GM08714 (cell line): Measurements from ENCODE around the gene CXCL8.
"Not testable (repeated sequence)": the region's sequence is repeated elsewhere in the genome, so short reads cannot be mapped to it uniquely, and the experiment has no call there.

Experiments
- H3K4me3 ChIP-seq: fragments of 200-500 bp; sonication (Bioruptor generic); 2 replicates; pipeline ENCODE4 v1.5.1; 2014; ENCODE audit warnings: mild to moderate bottlenecking, low read length, inconsistent platforms
- ZNF274 ChIP-seq: IDR thresholded peaks from 2 replicates; pipeline ENCODE4 v1.6.1; 2012; ENCODE audit warnings: mild to moderate bottlenecking, low read depth, low read length

CXCL8 gene

DNA sequence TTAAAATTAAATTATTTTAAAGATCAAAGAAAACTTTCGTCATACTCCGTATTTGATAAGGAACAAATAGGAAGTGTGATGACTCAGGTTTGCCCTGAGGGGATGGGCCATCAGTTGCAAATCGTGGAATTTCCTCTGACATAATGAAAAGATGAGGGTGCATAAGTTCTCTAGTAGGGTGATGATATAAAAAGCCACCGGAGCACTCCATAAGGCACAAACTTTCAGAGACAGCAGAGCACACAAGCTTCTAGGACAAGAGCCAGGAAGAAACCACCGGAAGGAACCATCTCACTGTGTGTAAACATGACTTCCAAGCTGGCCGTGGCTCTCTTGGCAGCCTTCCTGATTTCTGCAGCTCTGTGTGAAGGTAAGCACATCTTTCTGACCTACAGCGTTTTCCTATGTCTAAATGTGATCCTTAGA, at the start of gene CXCL8:
CXCL8 (plus strand) TSS at position 217 of the 426 bp plus-strand sequence; CDS start at position 307, 90 bp downstream.
- no peak within 1 kb of the TSS for H3K4me3 ChIP-seq
- no peak for TF ChIP-seq ZNF274

GRCh38 chr4:73691201-73691600, 49.2 kb upstream of the CXCL8 start:
- H3K4me3 ChIP-seq: not testable (repeated sequence)

DNA sequence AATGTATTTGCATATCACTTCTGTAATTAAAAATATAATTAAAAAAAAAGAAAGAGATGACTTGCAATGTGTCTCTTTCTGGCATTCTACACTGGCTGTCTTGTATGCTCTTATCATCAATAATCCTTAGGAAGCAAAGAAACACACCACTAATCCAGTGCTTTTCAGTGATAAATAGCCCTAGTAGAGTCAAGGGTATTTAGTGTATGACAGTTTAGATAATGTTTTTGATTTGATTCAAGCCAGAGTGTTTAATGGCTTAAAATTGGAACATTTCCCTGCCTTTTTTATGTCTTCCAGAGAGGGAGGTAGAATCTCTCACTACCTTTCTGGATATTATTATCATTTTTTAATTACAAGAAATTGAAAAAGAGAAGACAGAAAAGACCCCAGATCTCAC, 48.6 kb upstream of the CXCL8 start:
- TF ChIP-seq ZNF274: no peak
- no peak overlapping the region for H3K4me3 ChIP-seq

DNA sequence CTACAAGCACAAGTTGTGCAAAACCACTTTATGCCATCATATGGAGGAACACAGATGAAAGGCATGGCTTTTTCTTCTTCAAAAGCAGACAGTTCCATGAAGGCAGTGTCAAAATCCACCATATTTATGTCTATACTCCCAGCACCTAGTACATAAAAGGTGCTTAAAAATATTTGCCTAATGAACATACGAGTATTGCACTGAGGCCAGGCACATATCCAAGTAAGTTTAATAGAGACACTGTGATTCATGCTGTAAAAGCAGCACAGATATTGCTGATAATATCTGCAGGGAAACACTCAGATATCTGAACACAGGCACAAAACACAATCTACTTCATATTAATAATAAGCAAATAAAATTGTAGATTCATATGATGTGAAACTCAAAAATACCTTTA, 48.1 kb upstream of the CXCL8 start:
- TF ChIP-seq ZNF274: no peak
- no peak overlapping the region for H3K4me3 ChIP-seq

DNA sequence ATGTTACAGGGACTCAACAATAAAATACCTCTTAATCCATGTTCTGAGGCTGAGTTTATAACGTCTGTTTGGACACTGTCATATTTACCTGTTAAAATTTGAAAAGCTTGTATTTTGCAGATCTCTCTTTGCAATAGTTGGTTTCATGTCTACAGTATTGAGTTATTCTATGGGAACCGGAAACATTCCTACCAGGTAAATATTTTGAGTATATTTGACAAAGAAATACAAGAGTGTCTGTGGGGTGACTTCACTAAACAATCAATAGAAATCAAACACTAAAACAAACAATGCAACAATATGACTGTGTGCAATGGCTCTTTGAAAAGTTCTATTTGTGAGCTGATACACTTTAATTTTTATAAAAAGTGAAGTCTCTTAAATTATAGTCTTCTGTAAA, 47.7 kb upstream of the CXCL8 start:
- no peak for TF ChIP-seq ZNF274
- H3K4me3 ChIP-seq: no peak overlapping the region

DNA sequence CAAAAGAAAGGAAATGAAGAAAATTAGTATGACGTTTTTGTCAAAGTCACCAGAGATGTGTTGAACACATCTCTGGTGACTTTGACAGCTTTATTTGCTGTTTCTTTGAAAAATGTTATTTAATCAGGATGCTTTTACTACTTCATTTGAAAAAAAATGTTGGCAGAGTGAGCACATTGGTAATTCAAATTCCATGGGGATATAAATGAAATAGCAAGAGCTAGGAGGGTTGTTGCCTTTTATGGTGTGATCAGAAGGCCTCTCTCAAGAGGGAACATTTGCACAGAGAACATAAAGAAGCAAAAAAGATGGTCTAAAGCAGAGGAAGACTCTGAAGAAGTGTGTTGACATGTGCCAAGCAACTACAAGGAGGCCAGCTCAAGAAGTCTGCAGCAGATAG, 46.6 kb upstream of the CXCL8 start:
- H3K4me3 ChIP-seq: no peak overlapping the region
- TF ChIP-seq ZNF274: no peak

GRCh38 chr4:73698217-73698616, 42.2 kb upstream of the CXCL8 start:
- H3K4me3 ChIP-seq: no peak overlapping the region
- TF ChIP-seq ZNF274: no peak

DNA sequence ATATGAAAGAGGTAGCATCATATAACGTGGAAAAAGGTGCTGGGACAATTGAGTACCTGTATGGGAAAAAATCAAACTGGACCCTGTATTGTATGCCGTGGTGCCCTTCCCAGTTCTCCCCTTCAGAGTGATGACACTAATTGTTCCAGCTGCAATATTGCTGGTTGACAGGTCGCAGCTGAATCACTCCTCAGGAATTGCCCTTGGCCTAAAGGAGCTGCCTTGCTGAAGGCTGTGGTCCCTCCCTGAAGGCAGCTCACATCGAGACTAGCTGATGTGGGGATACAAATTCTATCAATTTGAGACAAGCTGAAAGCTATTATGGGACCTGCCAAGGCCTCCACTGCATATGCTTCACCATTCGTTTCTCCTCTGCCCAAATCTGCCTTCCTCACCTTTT, 39.3 kb upstream of the CXCL8 start:
- no peak overlapping the region for H3K4me3 ChIP-seq
- no peak for TF ChIP-seq ZNF274

- TF ChIP-seq ZNF274: no peak
- no peak overlapping the region for H3K4me3 ChIP-seq
These were observed 37.5 kb upstream of the CXCL8 start for GRCh38 chr4:73702796-73703287.

DNA sequence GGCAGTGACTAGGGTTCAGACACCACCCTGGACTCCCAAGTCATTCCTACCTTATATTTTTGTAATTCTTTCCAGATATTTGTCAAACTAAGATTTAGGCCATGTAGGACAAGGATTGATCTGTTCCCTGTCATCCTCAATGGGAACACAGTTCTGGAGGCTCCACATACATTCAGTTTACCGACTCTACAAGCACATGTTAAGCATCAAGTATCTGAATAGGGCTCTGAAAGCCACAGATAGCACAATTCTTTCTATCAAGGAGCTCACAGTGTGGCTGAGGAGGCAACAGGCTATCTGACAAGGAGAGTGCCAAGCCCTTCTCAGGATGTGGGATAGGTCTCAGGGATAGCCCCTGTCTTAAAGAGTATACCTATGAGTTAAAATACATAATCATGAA, 37.0 kb upstream of the CXCL8 start:
- no peak for TF ChIP-seq ZNF274
- no peak overlapping the region for H3K4me3 ChIP-seq

- TF ChIP-seq ZNF274: no peak
These were observed 35.9 kb upstream of the CXCL8 start for GRCh38 chr4:73704314-73705055.

GRCh38 chr4:73705056-73705432, 35.3 kb upstream of the CXCL8 start:
- no peak overlapping the region for H3K4me3 ChIP-seq
- no peak for TF ChIP-seq ZNF274

More at GRCh38 chr4:73704314-73705055, 35.9 kb upstream of the CXCL8 start:
- H3K4me3 ChIP-seq: no peak overlapping the region

DNA sequence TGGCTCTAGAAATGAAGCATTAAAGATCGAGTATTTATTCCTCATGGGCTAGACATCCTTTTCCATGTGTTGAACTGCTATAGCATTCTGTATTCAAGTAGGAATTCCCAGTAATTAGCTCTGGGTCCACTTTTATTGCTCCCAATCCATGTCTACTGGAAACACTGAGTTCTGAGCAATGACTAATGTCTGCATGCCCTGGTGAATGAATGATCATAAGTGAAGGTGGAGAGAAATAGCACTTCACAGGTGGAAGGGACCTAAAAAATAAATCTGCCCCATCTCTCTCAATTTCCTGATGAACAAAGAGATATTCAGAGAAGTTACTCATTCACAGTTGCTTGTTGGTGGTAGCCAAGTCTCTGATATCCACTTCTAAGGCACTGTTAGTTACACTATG, 34.6 kb upstream of the CXCL8 start:
- no peak for TF ChIP-seq ZNF274
- H3K4me3 ChIP-seq: no peak overlapping the region

- TF ChIP-seq ZNF274: no peak
- no peak overlapping the region for H3K4me3 ChIP-seq
These were observed 33.6 kb upstream of the CXCL8 start for GRCh38 chr4:73706811-73707210.

- H3K4me3 ChIP-seq: no peak overlapping the region
- no peak for TF ChIP-seq ZNF274
These were observed 33.0 kb upstream of the CXCL8 start for GRCh38 chr4:73707269-73707875.

GRCh38 chr4:73707918-73708577, 32.3 kb upstream of the CXCL8 start:
- no peak for TF ChIP-seq ZNF274
- H3K4me3 ChIP-seq: no peak overlapping the region
